ENCODE data around the gene GLDC. TPM values are rescaled to one million over a fixed set of nuclear protein-coding genes. Genes with fewer than 3 reads are reported as not detected.

GLDC gene
- total RNA-seq, 1 donor from 2014 or later: 29.1 TPM

GRCh38 chr9:6641561-6641960, 4.0 kb downstream of the GLDC start:
- H3K9me3 Mint-ChIP-seq (ENCODE audit: unreplicated experiment): no peaks in the 10 kb centered on the region

GRCh38 chr9:6641056-6641455, 4.5 kb downstream of the GLDC start:
- H3K4me3 Mint-ChIP-seq (ENCODE audit: unreplicated experiment): no peak overlapping the region
- no peak for DNase-seq (ENCODE audit: low spot score)
- H3K27ac Mint-ChIP-seq (ENCODE audit: unreplicated experiment): no peak overlapping the region
- H3K27me3 Mint-ChIP-seq (ENCODE audit: unreplicated experiment): peaks cover 6% of the 10 kb centered on the region
- H3K9me3 Mint-ChIP-seq (ENCODE audit: unreplicated experiment): no peaks in the 10 kb centered on the region
- no peaks in the 10 kb centered on the region for H3K36me3 Mint-ChIP-seq (ENCODE audit: low read depth, unreplicated experiment)
- H3K4me1 Mint-ChIP-seq (ENCODE audit: unreplicated experiment): peaks cover 10% of the 10 kb centered on the region
- TF ChIP-seq CTCF (IDR thresholded peaks at IDR 0.05; ENCODE audit: unreplicated experiment): no peak

More at GRCh38 chr9:6641561-6641960, 4.0 kb downstream of the GLDC start:
- H3K36me3 Mint-ChIP-seq (ENCODE audit: low read depth, unreplicated experiment): no peaks in the 10 kb centered on the region
- H3K4me1 Mint-ChIP-seq (ENCODE audit: unreplicated experiment): peaks cover 14% of the 10 kb centered on the region
- TF ChIP-seq CTCF (IDR thresholded peaks at IDR 0.05; ENCODE audit: unreplicated experiment): no peak
- H3K4me3 Mint-ChIP-seq (ENCODE audit: unreplicated experiment): no peak overlapping the region
- peaks cover 9% of the 10 kb centered on the region for H3K27me3 Mint-ChIP-seq (ENCODE audit: unreplicated experiment)
- DNase-seq (ENCODE audit: low spot score): no peak
- no peak overlapping the region for H3K27ac Mint-ChIP-seq (ENCODE audit: unreplicated experiment)

GRCh38 chr9:6640268-6641051, 5.1 kb downstream of the GLDC start:
- peaks cover 4% of the 10 kb centered on the region for H3K27me3 Mint-ChIP-seq (ENCODE audit: unreplicated experiment)
- no peak overlapping the region for H3K27ac Mint-ChIP-seq (ENCODE audit: unreplicated experiment)
- no peak overlapping the region for H3K4me3 Mint-ChIP-seq (ENCODE audit: unreplicated experiment)
- no peaks in the 10 kb centered on the region for H3K36me3 Mint-ChIP-seq (ENCODE audit: low read depth, unreplicated experiment)
- peaks cover 7% of the 10 kb centered on the region for H3K4me1 Mint-ChIP-seq (ENCODE audit: unreplicated experiment)
- TF ChIP-seq CTCF (IDR thresholded peaks at IDR 0.05; ENCODE audit: unreplicated experiment): no peak
- H3K9me3 Mint-ChIP-seq (ENCODE audit: unreplicated experiment): no peaks in the 10 kb centered on the region
- no peak for DNase-seq (ENCODE audit: low spot score)

GRCh38 chr9:6639622-6640021, 5.9 kb downstream of the GLDC start:
- no peaks in the 10 kb centered on the region for H3K9me3 Mint-ChIP-seq (ENCODE audit: unreplicated experiment)
- DNase-seq (ENCODE audit: low spot score): no peak
- H3K27me3 Mint-ChIP-seq (ENCODE audit: unreplicated experiment): peaks cover 4% of the 10 kb centered on the region
- H3K27ac Mint-ChIP-seq (ENCODE audit: unreplicated experiment): no peak overlapping the region
- no peaks in the 10 kb centered on the region for H3K36me3 Mint-ChIP-seq (ENCODE audit: low read depth, unreplicated experiment)
- peaks cover 4% of the 10 kb centered on the region for H3K4me1 Mint-ChIP-seq (ENCODE audit: unreplicated experiment)
- no peak for TF ChIP-seq CTCF (IDR thresholded peaks at IDR 0.05; ENCODE audit: unreplicated experiment)
- no peak overlapping the region for H3K4me3 Mint-ChIP-seq (ENCODE audit: unreplicated experiment)

- no peak for TF ChIP-seq CTCF (IDR thresholded peaks at IDR 0.05; ENCODE audit: unreplicated experiment)
- Mint-ChIP-seq H3K4me1 (ENCODE audit: unreplicated experiment) (no peaks in the 10 kb centered on the region), H3K27me3 (ENCODE audit: unreplicated experiment) (peaks cover 3% of the 10 kb centered on the region), H3K4me3 (ENCODE audit: unreplicated experiment) (no peak overlapping the region), H3K36me3 (ENCODE audit: low read depth, unreplicated experiment) (no peaks in the 10 kb centered on the region), H3K9me3 (ENCODE audit: unreplicated experiment) (no peaks in the 10 kb centered on the region), H3K27ac (ENCODE audit: unreplicated experiment) (no peak overlapping the region)
- no peak for DNase-seq (ENCODE audit: low spot score)
These were observed 11.1 kb downstream of the GLDC start for GRCh38 chr9:6634444-6634843.

All from endothelial cell (in vitro differentiated cells).